Astrocyte (in vitro differentiated cells and primary cell): ENCODE results near the gene DSG1. TPM values are rescaled to one million over a fixed set of nuclear protein-coding genes. Genes with fewer than 3 reads are reported as not detected.
A peak's percentile ranks its signal among the peaks of the same experiment; 100 is the strongest.

Experiments
- DNase-seq: peaks from one replicate; pipeline ENCODE4 v3.0.0-alpha.2; 2010; ENCODE audit warnings: low read depth
- FAIRE-seq: peaks from 2 replicates; lab custom pipeline; 2011; peaks lifted over from hg19 to GRCh38; lab: Jason Lieb, UNC
- H2AFZ ChIP-seq: 2 replicates; pipeline ENCODE4 v1.6.0; 2012; ENCODE audit warnings: low read depth, low read length, inconsistent platforms
- H3K27ac ChIP-seq: 2 replicates; pipeline ENCODE4 v1.5.1; 2011; ENCODE audit warnings: low read depth, low read length, inconsistent platforms
- H3K27me3 ChIP-seq: 2 replicates; pipeline ENCODE4 v1.6.0; 2011; ENCODE audit warnings: low read length, inconsistent platforms; ENCODE audit not compliant: insufficient read depth
- H3K36me3 ChIP-seq: 2 replicates; pipeline ENCODE4 v1.5.1; 2011; ENCODE audit warnings: low read length, inconsistent platforms; ENCODE audit not compliant: insufficient read depth
- H3K4me1 ChIP-seq: 2 replicates; pipeline ENCODE4 v1.5.1; 2011; ENCODE audit warnings: low read length, inconsistent platforms; ENCODE audit not compliant: insufficient read depth
- H3K4me2 ChIP-seq: 2 replicates; pipeline ENCODE4 v1.6.0; 2012; ENCODE audit warnings: low read length, inconsistent platforms
- H3K4me3 ChIP-seq: 2 replicates; pipeline ENCODE4 v1.5.1; 2011; ENCODE audit warnings: low read depth, mild to moderate bottlenecking, low read length, inconsistent platforms; ENCODE audit not compliant: insufficient read depth
- H3K79me2 ChIP-seq: 2 replicates; pipeline ENCODE4 v1.6.0; 2012; ENCODE audit warnings: mild to moderate bottlenecking, low read length, inconsistent platforms; ENCODE audit not compliant: insufficient read depth
- H3K9ac ChIP-seq: 2 replicates; pipeline ENCODE4 v1.6.0; 2012; ENCODE audit warnings: mild to moderate bottlenecking, low read length, inconsistent platforms
- H3K9me3 ChIP-seq: 2 replicates; pipeline ENCODE4 v1.5.1; 2012; ENCODE audit warnings: low read depth, mild to moderate bottlenecking, low read length, inconsistent platforms; ENCODE audit not compliant: insufficient read depth
- H4K20me1 ChIP-seq: 2 replicates; pipeline ENCODE4 v1.6.0; 2012; ENCODE audit warnings: low read length, inconsistent platforms; ENCODE audit not compliant: insufficient read depth
- H3K27ac Mint-ChIP-seq: one replicate; pipeline ENCODE4 v1.8.0; 2021; ENCODE audit warnings: mild to moderate bottlenecking, mixed read lengths; ENCODE audit not compliant: unreplicated experiment
- H3K27me3 Mint-ChIP-seq: one replicate; pipeline ENCODE4 v1.8.0; 2021; ENCODE audit warnings: low read depth, mixed read lengths; ENCODE audit not compliant: unreplicated experiment
- H3K36me3 Mint-ChIP-seq: one replicate; pipeline ENCODE4 v1.8.0; 2021; ENCODE audit warnings: low read depth, mixed read lengths; ENCODE audit not compliant: unreplicated experiment
- H3K4me1 Mint-ChIP-seq: one replicate; pipeline ENCODE4 v1.8.0; 2021; ENCODE audit warnings: low read depth, mixed read lengths; ENCODE audit not compliant: unreplicated experiment
- H3K4me3 Mint-ChIP-seq: one replicate; pipeline ENCODE4 v1.8.0; 2021; ENCODE audit warnings: mild to moderate bottlenecking, moderate library complexity, mixed read lengths; ENCODE audit not compliant: unreplicated experiment
- H3K9me3 Mint-ChIP-seq: one replicate; pipeline ENCODE4 v1.8.0; 2021; ENCODE audit warnings: mild to moderate bottlenecking, mixed read lengths; ENCODE audit not compliant: unreplicated experiment
- EZH2 ChIP-seq: IDR thresholded peaks from 2 replicates; pipeline ENCODE4 v1.6.1; 2012; ENCODE audit warnings: mild to moderate bottlenecking, low read length, inconsistent platforms; ENCODE audit not compliant: insufficient read depth
- total RNA-seq: library from RNA; stranded (reverse); gene quantifications from 2 replicates; pipeline ENCODE4 v1.2.1, GENCODE V29; 2021
- TF ChIP-seq, protein P1 (sequence below): IDR thresholded peaks from 2 replicates; pipeline ENCODE4 v1.5.1; 2011; ENCODE audit warnings: low read depth, mild to moderate bottlenecking, inconsistent platforms, low read length, moderate library complexity; ENCODE audit not compliant: insufficient read depth

Gene DSG1
- total RNA-seq, 1 donor from 2014 or later = 0.05 TPM

DNA sequence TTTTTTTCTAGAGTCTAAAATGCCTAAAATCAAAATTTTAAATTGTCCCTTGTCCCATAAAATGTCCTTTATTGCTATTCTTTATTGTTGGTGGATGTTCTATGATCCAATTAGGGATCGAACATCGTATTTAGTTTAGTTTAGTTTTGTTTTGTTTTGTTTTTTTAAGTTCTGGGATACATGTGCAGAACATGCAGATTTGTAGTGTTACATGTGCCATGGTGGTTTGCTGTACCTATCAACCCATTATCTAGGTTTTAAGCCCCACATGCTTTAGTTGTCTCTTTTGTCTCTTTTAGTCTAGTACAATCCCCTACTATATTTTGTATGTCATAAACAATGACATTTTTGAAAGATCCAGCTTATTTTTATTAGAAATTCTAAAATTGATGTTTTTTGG is 8.8 kb upstream of the DSG1 start:
- Mint-ChIP-seq H3K27ac (no peak overlapping the region), H3K27me3 (no peaks in the 10 kb centered on the region), H3K9me3 (no peaks in the 10 kb centered on the region), H3K4me3 (no peak overlapping the region), H3K4me1 (peaks cover 9% of the 10 kb centered on the region), H3K36me3 (no peaks in the 10 kb centered on the region)
- no peaks in the 10 kb centered on the region for H4K20me1 ChIP-seq
- H3K36me3 ChIP-seq = no peaks in the 10 kb centered on the region
- no peak for TF ChIP-seq EZH2
- TF ChIP-seq, protein P1, sequence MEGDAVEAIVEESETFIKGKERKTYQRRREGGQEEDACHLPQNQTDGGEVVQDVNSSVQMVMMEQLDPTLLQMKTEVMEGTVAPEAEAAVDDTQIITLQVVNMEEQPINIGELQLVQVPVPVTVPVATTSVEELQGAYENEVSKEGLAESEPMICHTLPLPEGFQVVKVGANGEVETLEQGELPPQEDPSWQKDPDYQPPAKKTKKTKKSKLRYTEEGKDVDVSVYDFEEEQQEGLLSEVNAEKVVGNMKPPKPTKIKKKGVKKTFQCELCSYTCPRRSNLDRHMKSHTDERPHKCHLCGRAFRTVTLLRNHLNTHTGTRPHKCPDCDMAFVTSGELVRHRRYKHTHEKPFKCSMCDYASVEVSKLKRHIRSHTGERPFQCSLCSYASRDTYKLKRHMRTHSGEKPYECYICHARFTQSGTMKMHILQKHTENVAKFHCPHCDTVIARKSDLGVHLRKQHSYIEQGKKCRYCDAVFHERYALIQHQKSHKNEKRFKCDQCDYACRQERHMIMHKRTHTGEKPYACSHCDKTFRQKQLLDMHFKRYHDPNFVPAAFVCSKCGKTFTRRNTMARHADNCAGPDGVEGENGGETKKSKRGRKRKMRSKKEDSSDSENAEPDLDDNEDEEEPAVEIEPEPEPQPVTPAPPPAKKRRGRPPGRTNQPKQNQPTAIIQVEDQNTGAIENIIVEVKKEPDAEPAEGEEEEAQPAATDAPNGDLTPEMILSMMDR = no peak
- no peak overlapping the region for H2AFZ ChIP-seq
- H3K79me2 ChIP-seq = no peaks in the 10 kb centered on the region
- H3K4me1 ChIP-seq = no peaks in the 10 kb centered on the region
- FAIRE-seq = no peak
- no peak overlapping the region for H3K27ac ChIP-seq
- H3K4me3 ChIP-seq = no peak overlapping the region
- no peaks in the 10 kb centered on the region for H3K27me3 ChIP-seq
- no peak overlapping the region for H3K9ac ChIP-seq
- no peaks in the 10 kb centered on the region for H3K9me3 ChIP-seq
- no peak for DNase-seq
- no peak overlapping the region for H3K4me2 ChIP-seq

DNA sequence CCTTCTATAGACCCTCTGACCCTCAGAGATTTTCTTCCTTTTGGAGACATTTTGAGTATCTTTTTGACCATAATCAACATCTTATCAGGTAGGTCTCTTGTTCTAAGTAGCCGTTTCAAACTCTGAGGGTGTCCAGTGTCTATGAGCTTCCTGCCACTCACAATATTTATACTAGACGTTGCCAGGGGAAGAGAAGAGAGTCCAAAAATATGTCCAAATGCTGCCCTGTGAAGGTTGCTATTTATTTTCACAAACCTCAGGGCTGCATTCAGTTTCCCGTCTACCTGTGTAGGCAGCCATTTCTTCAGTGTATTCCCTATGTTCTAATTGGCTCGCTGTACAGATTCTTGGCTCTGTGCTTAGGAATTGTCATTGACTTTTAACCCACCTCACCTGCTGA is 986 bp upstream of the DSG1 start:
- no peaks in the 10 kb centered on the region for H3K4me1 ChIP-seq
- FAIRE-seq (no peak), DNase-seq (no peak)
- H3K27me3 ChIP-seq = no peaks in the 10 kb centered on the region
- TF ChIP-seq, protein P1 = no peak
- TF ChIP-seq EZH2 = no peak
- no peaks in the 10 kb centered on the region for H3K36me3 Mint-ChIP-seq
- H3K27me3 Mint-ChIP-seq = no peaks in the 10 kb centered on the region
- no peak overlapping the region for H3K4me3 Mint-ChIP-seq
- H2AFZ ChIP-seq = no peak overlapping the region
- no peak overlapping the region for H3K27ac Mint-ChIP-seq
- no peak overlapping the region for H3K4me2 ChIP-seq
- no peak overlapping the region for H3K27ac ChIP-seq
- no peaks in the 10 kb centered on the region for H4K20me1 ChIP-seq
- no peak overlapping the region for H3K9ac ChIP-seq
- no peaks in the 10 kb centered on the region for H3K79me2 ChIP-seq
- H3K4me3 ChIP-seq = no peak overlapping the region
- no peaks in the 10 kb centered on the region for H3K4me1 Mint-ChIP-seq
- H3K9me3 Mint-ChIP-seq = no peaks in the 10 kb centered on the region
- no peaks in the 10 kb centered on the region for H3K36me3 ChIP-seq
- H3K9me3 ChIP-seq = no peaks in the 10 kb centered on the region

DNA sequence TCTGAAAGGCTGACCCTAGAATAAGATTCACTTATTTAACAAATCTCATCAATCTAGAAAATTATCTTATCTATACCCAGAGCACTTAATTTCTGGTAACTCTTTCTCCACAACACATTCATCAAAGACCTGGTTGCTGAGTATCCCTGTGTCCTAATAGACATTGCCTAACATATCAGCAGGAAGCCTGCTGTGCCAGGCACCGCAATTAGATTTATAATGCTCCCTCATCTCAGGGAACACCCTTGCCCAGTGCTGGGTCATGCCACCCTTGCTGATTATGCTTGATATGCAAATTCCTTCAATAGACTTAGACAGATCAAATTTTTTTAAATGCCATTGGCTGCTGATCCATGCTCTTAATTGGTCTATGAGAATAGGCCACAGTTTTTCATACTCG is 3.8 kb downstream of the DSG1 start:
- H3K9me3 Mint-ChIP-seq = no peaks in the 10 kb centered on the region
- H3K36me3 ChIP-seq = no peaks in the 10 kb centered on the region
- no peak overlapping the region for H3K4me2 ChIP-seq
- H4K20me1 ChIP-seq = no peaks in the 10 kb centered on the region
- no peak overlapping the region for H3K4me3 ChIP-seq
- peaks cover 5% of the 10 kb centered on the region for H3K4me1 Mint-ChIP-seq
- H3K27me3 ChIP-seq = no peaks in the 10 kb centered on the region
- FAIRE-seq (no peak), DNase-seq (peak; percentile 2)
- no peaks in the 10 kb centered on the region for H3K27me3 Mint-ChIP-seq
- H3K79me2 ChIP-seq = no peaks in the 10 kb centered on the region
- H3K36me3 Mint-ChIP-seq = no peaks in the 10 kb centered on the region
- no peak overlapping the region for H3K27ac Mint-ChIP-seq
- no peak overlapping the region for H2AFZ ChIP-seq
- H3K4me3 Mint-ChIP-seq = no peak overlapping the region
- no peak overlapping the region for H3K27ac ChIP-seq
- peaks cover 11% of the 10 kb centered on the region for H3K4me1 ChIP-seq
- no peaks in the 10 kb centered on the region for H3K9me3 ChIP-seq
- H3K9ac ChIP-seq = no peak overlapping the region
- no peak for TF ChIP-seq EZH2
- TF ChIP-seq, protein P1 = no peak
